UCSD-AML1 (cell line): Measurements from ENCODE around the gene EMILIN2.
"Not testable (repeated sequence)": the region's sequence is repeated elsewhere in the genome, so short reads cannot be mapped to it uniquely, and the experiment has no call there.

Experiments
- DNase-seq: peaks from one replicate; lab custom pipeline; 2025; ENCODE audit not compliant: unreplicated experiment; lab: John Stamatoyannopoulos, UW

EMILIN2 gene

DNA sequence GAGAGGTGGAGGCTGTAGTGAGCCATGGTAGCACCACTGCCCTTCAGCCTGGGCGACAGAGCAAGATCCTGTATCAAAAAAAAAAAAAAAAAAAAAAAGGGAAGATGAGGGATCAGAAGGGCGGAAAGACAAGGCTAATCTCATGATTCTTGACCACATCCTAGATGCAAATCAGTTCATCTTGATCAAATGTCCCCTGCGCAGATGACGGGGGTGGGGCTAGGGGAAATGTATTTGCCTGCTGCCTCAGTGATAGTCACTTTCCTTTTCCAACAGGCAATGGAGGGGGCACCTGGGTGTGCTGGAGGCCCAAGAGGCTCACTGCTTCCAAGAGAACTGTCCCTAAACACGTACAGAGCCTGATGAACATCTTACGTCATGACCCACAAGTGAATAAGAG lies 3.7 kb upstream of the EMILIN2 start:
- DNase-seq: no peak

DNA sequence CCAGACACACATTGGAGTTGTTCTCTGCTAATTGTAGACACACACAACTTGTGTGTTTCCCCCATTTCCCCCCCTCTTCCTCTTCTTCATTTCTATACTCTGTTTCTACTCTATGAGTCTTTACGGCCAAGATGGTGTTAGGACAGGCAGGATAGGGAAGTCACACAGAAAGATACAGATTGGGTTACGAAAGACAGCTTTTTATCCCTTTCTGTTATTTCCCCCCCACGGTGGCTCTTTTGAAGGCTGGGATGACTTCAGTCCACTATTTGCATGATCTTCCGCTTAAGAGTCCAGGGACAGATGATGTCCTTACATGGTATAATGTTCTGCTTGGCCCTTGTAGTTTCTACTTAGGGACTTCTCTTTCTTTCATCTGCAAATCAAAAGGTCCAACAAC lies 1.6 kb upstream of the EMILIN2 start:
- no peak for DNase-seq

DNA sequence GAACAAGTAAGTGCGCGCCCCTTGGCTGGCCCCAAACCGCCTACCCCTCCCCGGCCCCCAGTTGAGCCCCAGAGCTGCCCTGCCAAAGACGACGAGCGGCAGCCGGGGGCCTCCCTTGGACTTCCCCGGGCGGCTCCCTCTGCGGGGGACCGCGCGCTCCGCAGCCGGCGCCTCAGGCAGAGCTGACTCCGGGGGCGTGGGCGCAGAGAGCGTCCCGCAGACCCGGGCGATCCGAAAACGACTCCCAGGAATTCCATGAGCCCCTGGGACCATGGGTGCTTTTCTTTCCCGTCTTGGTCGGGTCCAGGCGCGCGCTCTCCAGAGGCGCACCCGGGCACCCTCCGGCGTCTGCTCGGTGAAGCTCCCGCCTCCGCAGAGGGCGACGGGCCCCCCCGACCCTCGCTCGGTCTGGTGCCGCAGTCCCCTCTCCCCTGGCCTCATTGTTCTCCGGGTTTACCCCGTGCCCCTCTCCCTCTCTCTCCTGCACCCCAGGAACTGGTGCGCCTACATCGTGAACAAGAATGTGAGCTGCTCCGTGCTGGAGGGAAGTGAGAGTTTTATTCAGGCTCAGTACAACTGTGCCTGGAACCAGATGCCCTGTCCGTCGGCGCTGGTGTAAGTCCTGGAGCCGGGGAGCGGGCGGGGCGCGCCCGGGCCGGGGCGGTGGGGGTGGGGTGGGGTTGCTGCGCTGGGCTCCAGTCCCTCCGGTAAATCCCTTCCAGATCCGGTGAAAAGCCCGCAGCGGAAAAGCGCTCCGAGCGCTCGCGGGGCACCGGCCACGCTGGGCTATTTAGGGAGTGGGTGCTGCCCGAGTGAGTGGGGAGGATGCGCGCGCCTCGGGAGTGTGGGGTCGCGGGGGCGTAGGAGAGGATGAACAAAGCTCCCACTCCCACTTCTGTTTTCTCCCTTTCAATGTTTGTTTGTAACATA lies 776 bp downstream of the EMILIN2 start:
- no peak for DNase-seq

GRCh38 chr18:2848247-2849246 lies 1.7 kb downstream of the EMILIN2 start:
- no peak for DNase-seq

- DNase-seq: no peak
Observed at GRCh38 chr18:2850816-2851215, 4.0 kb downstream of the EMILIN2 start.

DNA sequence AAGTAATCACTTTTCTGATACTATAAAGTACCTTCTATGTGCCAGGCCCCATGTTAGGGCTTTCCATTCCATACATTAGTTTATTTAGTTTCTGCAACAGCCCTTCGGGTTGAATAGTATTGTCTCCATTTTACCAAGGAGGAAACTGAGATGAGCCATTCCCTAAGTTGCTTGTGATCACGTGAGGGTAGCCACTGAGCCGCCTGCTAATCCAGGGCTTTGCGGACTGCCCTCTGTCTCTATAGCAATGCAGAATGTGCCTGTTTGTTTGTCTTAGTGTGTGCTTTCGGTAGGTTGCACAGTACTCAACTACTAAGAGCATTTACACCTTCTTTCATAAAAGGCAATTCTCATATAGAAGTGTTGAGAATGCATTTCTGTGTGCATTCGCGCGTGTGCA lies 5.0 kb downstream of the EMILIN2 start:
- no peak for DNase-seq

DNA sequence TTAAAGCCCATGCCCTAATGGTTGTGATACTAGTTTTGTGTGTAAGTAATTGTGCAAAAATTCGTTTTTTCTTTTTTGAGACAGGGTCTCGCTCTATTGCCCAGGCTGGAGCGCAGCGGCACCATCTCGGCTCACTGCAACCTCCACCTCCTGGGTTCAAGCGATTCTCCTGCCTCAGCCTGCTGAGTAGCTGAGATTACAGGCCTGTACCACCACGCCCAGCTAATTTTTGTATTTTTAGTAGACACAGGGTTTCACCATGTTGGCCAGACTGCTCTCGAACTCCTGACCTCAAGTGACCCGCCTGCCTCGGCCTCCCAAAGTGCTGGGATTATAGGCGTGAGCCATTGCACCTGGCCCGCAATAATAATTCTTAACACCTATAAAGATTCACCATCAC lies 5.7 kb downstream of the EMILIN2 start:
- DNase-seq: not testable (repeated sequence)

- no peak for DNase-seq
Observed at GRCh38 chr18:2853173-2853925, 6.5 kb downstream of the EMILIN2 start.

DNA sequence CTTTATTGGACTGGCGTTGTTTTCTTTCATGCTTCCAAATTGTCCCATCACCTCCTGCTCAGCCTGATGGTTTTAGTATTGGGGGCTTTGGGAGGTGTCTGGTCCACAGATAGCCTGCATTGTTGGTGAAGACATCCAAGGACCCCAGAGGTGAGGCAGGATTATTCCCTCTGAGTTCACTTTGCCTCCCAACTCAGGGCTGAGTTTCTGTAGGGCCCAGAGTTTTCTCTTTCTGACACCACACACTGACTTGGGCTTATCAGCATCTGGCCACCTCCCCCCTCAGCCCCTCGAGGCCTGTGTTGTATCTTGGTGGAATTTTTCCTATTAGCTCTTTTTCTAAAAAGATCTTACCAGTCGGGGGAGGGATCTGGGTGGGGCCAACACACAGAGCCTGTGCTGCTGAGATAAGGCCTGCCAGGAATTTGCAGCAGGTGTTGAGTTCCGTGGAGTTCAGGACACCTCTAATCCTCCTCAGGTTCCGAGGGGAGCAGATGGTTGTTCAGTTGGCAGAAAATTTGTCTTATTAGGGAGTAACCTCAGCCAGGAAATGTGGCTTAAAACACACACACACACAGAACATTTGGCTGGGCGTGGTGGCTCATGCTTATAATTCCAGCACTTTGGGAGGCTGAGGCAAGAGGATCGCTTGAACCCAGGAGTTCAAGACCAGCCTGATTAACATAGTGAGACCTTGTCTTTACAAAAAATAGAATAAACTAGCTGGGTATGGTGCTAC lies 7.3 kb downstream of the EMILIN2 start:
- no peak for DNase-seq

DNA sequence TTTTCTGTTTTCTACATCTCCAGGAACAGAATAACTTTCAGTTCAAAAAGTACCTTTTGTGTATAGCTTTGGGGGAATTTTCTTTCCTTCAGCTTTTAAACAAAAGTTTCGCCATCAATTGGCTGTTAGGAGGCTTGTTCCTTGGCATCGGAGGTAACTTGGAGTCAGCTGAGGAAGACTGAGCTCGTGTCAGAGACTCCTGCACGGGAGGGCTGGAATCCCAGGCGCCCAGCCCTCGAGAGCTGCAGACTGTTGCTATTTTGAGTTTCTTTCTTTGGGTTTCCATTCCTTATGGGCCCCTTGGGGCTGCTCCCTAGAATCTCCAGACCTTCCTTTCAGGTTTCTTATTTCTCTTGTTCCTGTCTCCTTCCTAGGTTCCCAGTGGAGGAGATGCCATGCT lies 8.1 kb downstream of the EMILIN2 start:
- no peak for DNase-seq

GRCh38 chr18:2855560-2856350 lies 8.9 kb downstream of the EMILIN2 start:
- DNase-seq: no peak

- no peak for DNase-seq
Observed at GRCh38 chr18:2856547-2857170, 9.9 kb downstream of the EMILIN2 start.

DNA sequence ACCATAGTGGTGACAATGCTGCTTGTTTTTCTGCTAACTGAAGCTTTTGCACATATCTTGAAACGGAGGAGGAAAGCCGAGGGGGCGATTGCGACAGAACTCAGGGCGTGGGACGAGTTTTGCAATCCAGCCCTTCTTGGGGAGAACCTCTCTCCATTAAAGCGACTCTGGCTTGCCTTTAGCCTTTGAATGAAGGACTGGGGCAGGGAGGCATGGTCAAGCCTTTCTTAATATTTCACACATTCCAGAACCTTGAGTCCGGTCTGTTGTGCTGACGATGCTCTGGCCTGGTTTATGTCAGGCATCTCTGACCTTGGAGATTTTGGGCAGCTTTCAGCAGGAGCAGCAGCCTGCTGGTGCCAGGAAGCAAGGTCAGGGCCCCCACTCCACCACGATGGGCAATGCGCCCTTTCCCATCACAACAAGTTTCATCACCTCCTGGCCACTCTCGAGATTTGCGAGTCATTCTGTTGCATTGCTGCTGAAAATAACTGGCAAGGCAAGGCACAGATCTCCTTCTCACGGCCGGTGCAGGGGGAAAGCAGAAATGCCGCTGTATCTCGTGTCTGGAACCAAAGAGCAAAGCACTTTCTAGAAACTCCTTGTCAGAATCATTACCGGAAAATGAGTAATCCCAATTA lies 10.8 kb downstream of the EMILIN2 start:
- no peak for DNase-seq

DNA sequence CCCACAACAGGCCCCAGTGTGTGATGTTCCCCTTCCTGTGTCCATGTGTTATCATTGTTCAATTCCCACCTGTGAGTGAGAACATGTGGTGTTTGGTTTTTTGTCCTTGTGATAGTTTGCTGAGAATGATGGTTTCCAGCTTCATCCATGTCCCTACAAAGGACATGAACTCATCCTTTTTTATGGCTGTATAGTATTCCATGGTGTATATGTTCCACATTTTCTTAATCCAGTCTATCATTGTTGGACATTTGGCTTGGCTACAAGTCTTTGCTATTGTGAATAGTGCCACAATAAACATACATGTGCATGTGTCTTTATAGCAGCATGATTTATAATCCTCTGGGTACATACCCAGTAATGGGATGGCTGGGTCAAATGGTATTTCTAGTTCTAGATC lies 13.6 kb downstream of the EMILIN2 start:
- DNase-seq: not testable (repeated sequence)

GRCh38 chr18:2863997-2864396 lies 17.2 kb downstream of the EMILIN2 start:
- DNase-seq: not testable (repeated sequence)

- not testable (repeated sequence) for DNase-seq
Observed at GRCh38 chr18:2866465-2866864, 19.7 kb downstream of the EMILIN2 start.

DNA sequence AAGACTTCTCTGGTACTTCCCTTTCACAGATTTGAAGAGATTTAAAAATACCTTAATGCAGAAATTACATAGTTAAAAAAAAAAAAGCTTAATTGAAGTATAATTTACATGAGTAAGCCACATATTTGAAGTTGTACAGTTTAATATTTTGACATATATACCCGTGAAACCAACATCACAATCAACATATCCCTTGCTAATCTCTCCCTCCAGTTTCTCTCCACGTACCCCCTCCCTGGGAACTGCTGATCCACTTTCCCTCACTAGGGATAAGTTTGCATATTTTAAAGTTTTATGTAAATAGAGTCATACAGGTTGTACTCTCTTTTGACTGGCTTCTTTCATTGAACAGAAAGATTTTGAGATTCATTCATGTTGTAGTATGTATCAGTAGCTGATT lies 22.4 kb downstream of the EMILIN2 start:
- no peak for DNase-seq

- DNase-seq: no peak
Observed at GRCh38 chr18:2871111-2871720, 24.4 kb downstream of the EMILIN2 start.
